H1 (cell line): ENCODE data around the gene CXCL14. TPM values are rescaled to one million over a fixed set of nuclear protein-coding genes. Genes with fewer than 3 reads are reported as not detected.

Source experiments
- CTCF ChIA-PET: fragments of 300-600 bp; sonication (Branson Sonifier 250); formaldehyde crosslinking; loops from one replicate; lab custom pipeline; 2021; ENCODE audit not compliant: partially characterized antibody; lab: Charles Lee
- POLR2A ChIA-PET: fragments of 300-600 bp; sonication (Branson Sonifier 250); formaldehyde crosslinking; loops from one replicate; lab custom pipeline; 2021; ENCODE audit warnings: inconsistent platforms; ENCODE audit not compliant: partially characterized antibody; lab: Charles Lee
- DNase-seq, 2 experiments: peaks; one replicate each; pipeline versions ENCODE4 v3.0.0 to v3.0.0-alpha.2; 2010 to 2022; ENCODE audit warnings: low spot score in 2 of 2, low read depth in 1 of 2, mixed read lengths in 1 of 2
- FAIRE-seq: peaks from 2 replicates; lab custom pipeline; 2011; peaks lifted over from hg19 to GRCh38; lab: Jason Lieb, UNC
- H2AFZ ChIP-seq: 2 replicates; pipeline ENCODE4 v1.8.1; 2012; ENCODE audit warnings: low read length, inconsistent platforms
- H2AK5ac ChIP-seq: 2 replicates; pipeline ENCODE4 v1.6.1; 2013; ENCODE audit warnings: low read depth, low read length
- H2BK120ac ChIP-seq: replicated peaks from 2 replicates; pipeline ENCODE3; 2013; ENCODE audit warnings: low read depth, low read length, inconsistent platforms
- H2BK12ac ChIP-seq: 2 replicates; pipeline ENCODE4 v1.6.1; 2013; ENCODE audit warnings: low read depth, low read length
- H2BK15ac ChIP-seq: 2 replicates; pipeline ENCODE4 v1.6.1; 2013; ENCODE audit warnings: low read length
- H2BK20ac ChIP-seq: 2 replicates; pipeline ENCODE4 v1.6.1; 2013; ENCODE audit warnings: low read length
- H2BK5ac ChIP-seq: 2 replicates; pipeline ENCODE4 v1.6.1; 2013; ENCODE audit warnings: low read depth, low read length
- H3K14ac ChIP-seq: 2 replicates; pipeline ENCODE4 v1.6.1; 2013; ENCODE audit warnings: inconsistent platforms; ENCODE audit not compliant: insufficient read length
- H3K18ac ChIP-seq: 2 replicates; pipeline ENCODE4 v1.6.1; 2013; ENCODE audit warnings: low read length; ENCODE audit errors: extremely low read depth
- H3K23ac ChIP-seq: 2 replicates; pipeline ENCODE4 v1.6.1; 2013; ENCODE audit warnings: inconsistent platforms; ENCODE audit not compliant: insufficient read length
- H3K23me2 ChIP-seq: 2 replicates; pipeline ENCODE4 v1.6.1; 2013; ENCODE audit warnings: low read depth, low read length
- H3K27ac ChIP-seq: 2 replicates; pipeline ENCODE4 v1.6.1; 2011; ENCODE audit warnings: low read depth, low read length, inconsistent platforms
- H3K27me3 ChIP-seq, 4 experiments: replicated peaks in 1 of 4; 1 replicate in 1 of 4; 2 replicates in 3 of 4; pipeline versions ENCODE4 v1.6.1 to v1.8.1; 2011 to 2013; ENCODE audit warnings: low read length in 3 of 4, mild to moderate bottlenecking in 3 of 4, inconsistent platforms in 2 of 4, mixed read lengths in 2 of 4, moderate library complexity in 1 of 4; ENCODE audit not compliant: control insufficient read depth in 3 of 4, insufficient read depth in 3 of 4; ENCODE audit errors: extremely low read depth in 1 of 4
- H3K36me3 ChIP-seq, 4 experiments: 2 replicates each; pipeline versions ENCODE4 v1.6.1 to v1.8.1; 2011 to 2013; ENCODE audit warnings: mild to moderate bottlenecking in 4 of 4, low read length in 3 of 4, moderate library complexity in 2 of 4, control low read depth in 1 of 4, inconsistent platforms in 1 of 4; ENCODE audit not compliant: insufficient read depth in 4 of 4, control insufficient read depth in 2 of 4
- H3K4ac ChIP-seq: replicated peaks from 2 replicates; pipeline ENCODE3; 2013; ENCODE audit warnings: low read length, low read depth, mixed read lengths, inconsistent platforms; ENCODE audit not compliant: insufficient read length
- H3K4me1 ChIP-seq, 4 experiments: replicated peaks in 1 of 4; 1 replicate in 1 of 4; 2 replicates in 3 of 4; pipeline versions ENCODE4 v1.6.1 to v1.8.1; 2011 to 2013; ENCODE audit warnings: low read length in 3 of 4, inconsistent platforms in 2 of 4, mixed read lengths in 1 of 4; ENCODE audit not compliant: insufficient read depth in 4 of 4, control insufficient read depth in 3 of 4
- H3K4me2 ChIP-seq, 2 experiments: 2 replicates each; pipeline versions ENCODE4 v1.6.1 to v1.8.1; 2011 to 2013; ENCODE audit warnings: low read depth in 2 of 2, low read length in 2 of 2, control low read depth in 1 of 2, inconsistent platforms in 1 of 2, mild to moderate bottlenecking in 1 of 2; ENCODE audit not compliant: insufficient read depth in 1 of 2
- H3K4me3 ChIP-seq, 4 experiments: fragments of 200-600, 300-600 bp in 1 of 4; sonication (generic), shearing (Covaris generic), sonication (Bioruptor Twin) in 1 of 4; 2 replicates each; pipeline versions ENCODE4 v1.5.1 to v1.8.1; 2011 to 2016; ENCODE audit warnings: low read length in 4 of 4, low read depth in 3 of 4, control low read depth in 2 of 4, inconsistent platforms in 2 of 4, mild to moderate bottlenecking in 2 of 4, mixed read lengths in 1 of 4, moderate library complexity in 1 of 4; ENCODE audit not compliant: insufficient read depth in 2 of 4; ENCODE audit errors: extremely low read depth in 1 of 4
- H3K56ac ChIP-seq: replicated peaks from 2 replicates; pipeline ENCODE3; 2013; ENCODE audit warnings: low read depth, mild to moderate bottlenecking, mixed read lengths, low read length, inconsistent platforms; ENCODE audit not compliant: insufficient read length
- H3K79me1 ChIP-seq: 2 replicates; pipeline ENCODE4 v1.6.1; 2013; ENCODE audit warnings: low read depth, low read length, control low read depth
- H3K79me2 ChIP-seq, 2 experiments: 2 replicates each; pipeline versions ENCODE4 v1.6.1 to v1.8.1; 2012 to 2013; ENCODE audit warnings: low read length in 2 of 2, mild to moderate bottlenecking in 2 of 2, inconsistent platforms in 1 of 2; ENCODE audit not compliant: insufficient read depth in 2 of 2, control insufficient read depth in 1 of 2
- H3K9ac ChIP-seq, 4 experiments: replicated peaks in 1 of 4; 1 replicate in 1 of 4; 2 replicates in 3 of 4; pipeline versions ENCODE4 v1.6.1 to v1.8.1; 2011 to 2013; ENCODE audit warnings: low read depth in 3 of 4, low read length in 3 of 4, control low read depth in 2 of 4, mild to moderate bottlenecking in 2 of 4, moderate library complexity in 2 of 4, inconsistent platforms in 1 of 4; ENCODE audit errors: extremely low read depth in 1 of 4
- H3K9me3 ChIP-seq, 2 experiments: 2 replicates each; pipeline versions ENCODE4 v1.6.1 to v1.8.1; 2012 to 2013; ENCODE audit warnings: mild to moderate bottlenecking in 2 of 2, moderate library complexity in 2 of 2, control low read depth in 1 of 2, inconsistent platforms in 1 of 2, low read depth in 1 of 2, low read length in 1 of 2, mixed read lengths in 1 of 2; ENCODE audit not compliant: insufficient read depth in 2 of 2
- H4K20me1 ChIP-seq, 2 experiments: replicated peaks in 1 of 2; 2 replicates each; pipeline versions ENCODE3 to v1.8.1; 2011 to 2013; ENCODE audit warnings: inconsistent platforms in 2 of 2, low read length in 2 of 2, mild to moderate bottlenecking in 1 of 2; ENCODE audit not compliant: insufficient read depth in 2 of 2, control insufficient read depth in 1 of 2
- H4K5ac ChIP-seq: 2 replicates; pipeline ENCODE4 v1.6.1; 2013; ENCODE audit warnings: low read length, low read depth, mixed read lengths, inconsistent platforms; ENCODE audit not compliant: insufficient read length
- H4K8ac ChIP-seq: 2 replicates; pipeline ENCODE4 v1.8.0; 2013; ENCODE audit warnings: mild to moderate bottlenecking, moderate library complexity, low read length, inconsistent platforms; ENCODE audit not compliant: insufficient read depth; ENCODE audit errors: extremely low read depth
- H4K91ac ChIP-seq: replicated peaks from 2 replicates; pipeline ENCODE3; 2013; ENCODE audit warnings: low read length, mixed read lengths, inconsistent platforms; ENCODE audit not compliant: insufficient read length
- SP4 ChIP-seq: IDR thresholded peaks from 2 replicates; pipeline ENCODE4 v1.6.1; 2012; ENCODE audit warnings: low read length, inconsistent platforms
- WGBS, 2 experiments: shearing (Covaris generic) in 1 of 2; methylation state at CpG; one replicate each; pipeline versions ENCODE4 v1.1.6 to v1.1.7; 2013 to 2015; ENCODE audit warnings: low lambda C conversion rate in 2 of 2, mixed read lengths in 2 of 2, inconsistent platforms in 1 of 2, low coverage in 1 of 2, missing lambda C conversion rate in 1 of 2; ENCODE audit not compliant: insufficient replicate concordance in 2 of 2, insufficient coverage in 1 of 2, insufficient read length in 1 of 2; ENCODE audit errors: extremely low coverage in 1 of 2, missing lambda C conversion rate in 1 of 2; 5-methylcytosine and 5-hydroxymethylcytosine counted together
- polyA plus RNA-seq, 7 experiments: library from polyadenylated mRNA; depleted of rRNA in 3 of 7; stranded (reverse) in 5 of 7; unstranded in 2 of 7; fragments of >200 nt in 5 of 7; fragments of 200-250 nt in 2 of 7; gene quantifications; 1 replicate in 5 of 7; 2 replicates in 1 of 7; 4 replicates in 1 of 7; pipeline versions ENCODE4 v1.2.1 to v1.2.3, GENCODE V29; 2011 to 2013; ENCODE audit warnings: missing spikeins in 2 of 7, mixed read lengths in 2 of 7
- total RNA-seq: library from RNA; stranded (reverse); fragmentation: NEBNext Ultra II Directional; extraction: Animal tissue kit (Norgen Biotek cat#: 25700); gene quantifications from 2 replicates; pipeline ENCODE4 v1.2.1, GENCODE V29; 2021

CXCL14 gene
- total and polyA plus RNA-seq, 2 of the 8 experiments (the other 6 are each of a cell fraction or from before 2014, with no cell fraction given), result 1.5 to 1.8 TPM

- no peak overlapping the region for H3K4me2 ChIP-seq
- no peak overlapping the region for H3K14ac ChIP-seq
- H2BK5ac ChIP-seq, result no peak overlapping the region
- H4K20me1 ChIP-seq, result no peaks in the 10 kb centered on the region
- H4K5ac ChIP-seq, result no peak overlapping the region
- H3K79me2 ChIP-seq, result no peaks in the 10 kb centered on the region
- POLR2A ChIA-PET, result no interaction called here
- no peak overlapping the region for H3K56ac ChIP-seq
- peak overlapping the region; percentile 29; the same call in 1 of the 2 replicates for H4K8ac ChIP-seq
- no peak for TF ChIP-seq SP4
- H3K23me2 ChIP-seq, result no peaks in the 10 kb centered on the region
- no peak overlapping the region for H3K4ac ChIP-seq
- no peak overlapping the region for H2AFZ ChIP-seq
- H3K4me3 ChIP-seq, result no peak overlapping the region
- FAIRE-seq (no peak), DNase-seq (peak in 1 of 2 experiments; percentile 20)
- no peaks in the 10 kb centered on the region for H3K36me3 ChIP-seq
- H3K18ac ChIP-seq, result no peak overlapping the region
- H3K79me1 ChIP-seq, result no peaks in the 10 kb centered on the region
- H3K9me3 ChIP-seq, result no peaks in the 10 kb centered on the region
- no peak overlapping the region for H2BK15ac ChIP-seq
- 84% methylated on average over 9 of the region's 9 CpGs; no CpG with 5 or more reads in 1 of the 2 experiments for WGBS, 2 experiments
- H2BK120ac ChIP-seq, result no peak overlapping the region
- H3K23ac ChIP-seq, result no peak overlapping the region
- peaks cover 0 to 2% (median 0%) of the 10 kb centered on the region in 4 experiments; a peak in 1 of 7 replicates for H3K27me3 ChIP-seq
- H3K27ac ChIP-seq, result no peak overlapping the region
- H2BK20ac ChIP-seq, result no peak overlapping the region
- H2AK5ac ChIP-seq, result no peak overlapping the region
- no peak overlapping the region for H3K9ac ChIP-seq
- no peak overlapping the region for H2BK12ac ChIP-seq
- H4K91ac ChIP-seq, result no peak overlapping the region
- H3K4me1 ChIP-seq, result no peaks in the 10 kb centered on the region
- CTCF ChIA-PET, result interaction anchor here (1.2 to 2.3 kb wide), 2 partner anchors 8 to 33 kb away, joined by 3 to 8 read pairs; no protein-coding TSS in a partner anchor
These were observed 20.1 kb upstream of the CXCL14 start for GRCh38 chr5:135598691-135599395.
